Right ventricle myocardium inferior (tissue), 1 donor: Measurements from ENCODE around the gene SORL1. TPM values are rescaled to one million over a fixed set of nuclear protein-coding genes. Genes with fewer than 3 reads are reported as not detected.

Experiments
- ATAC-seq: fragments of 200-7000 bp; cut with Tn5 transposase; one replicate; pipeline ENCODE4 v1.9.1; 2020; ENCODE audit warnings: mild to moderate bottlenecking, moderate library complexity
- DNase-seq: peaks from one replicate; pipeline ENCODE4 v3.0.0; 2021; ENCODE audit errors: missing footprints
- intact Hi-C: fragments of 100-400 bp; cut with DNase I; formaldehyde crosslinking; loops from one replicate; pipeline ENCODE4 v1.11.0; 2022
- total RNA-seq: library from RNA; stranded (reverse); fragmentation: NEBNext Ultra II Directional; extraction: Animal tissue kit (Norgen Biotek cat#: 25700); gene quantifications from one replicate; pipeline ENCODE4 v1.2.1, GENCODE V29; 2021
- donor health status: DM: no; HTN: yes; CAD: no; lungs with severe emphysema.

SORL1 gene
- total RNA-seq, 1 donor from 2014 or later = 6.1 TPM

- DNase-seq = no peak
- intact Hi-C loops = no loop called here
- no peak for ATAC-seq
These were observed 136.6 kb downstream of the SORL1 start for GRCh38 chr11:121588747-121589146.

GRCh38 chr11:121589946-121590537 is 137.9 kb downstream of the SORL1 start:
- intact Hi-C loops = loop anchor here (2.0 kb wide), 1 partner anchor 341 kb away; no protein-coding TSS in a partner anchor
- ATAC-seq (no peak), DNase-seq (no peak)

GRCh38 chr11:121590772-121591404 is 138.8 kb downstream of the SORL1 start:
- no peak for DNase-seq
- intact Hi-C loops = loop anchor here (1.0 to 2.0 kb wide), 2 partner anchors 270 to 342 kb away; no protein-coding TSS in a partner anchor
- ATAC-seq = no peak

GRCh38 chr11:121591405-121592033 is 139.4 kb downstream of the SORL1 start:
- intact Hi-C loops = loop anchor here (1.0 to 2.0 kb wide), 2 partner anchors 270 to 343 kb away; no protein-coding TSS in a partner anchor
- ATAC-seq = peak; percentile 58
- no peak for DNase-seq

- intact Hi-C loops = no loop called here
- ATAC-seq = no peak
These were observed 140.6 kb downstream of the SORL1 start for GRCh38 chr11:121592708-121593107.

GRCh38 chr11:121595717-121596161 is 143.6 kb downstream of the SORL1 start:
- intact Hi-C loops = no loop called here
- DNase-seq (no peak), ATAC-seq (peak; percentile 74)

More at GRCh38 chr11:121592708-121593107, 140.6 kb downstream of the SORL1 start:
- no peak for DNase-seq

GRCh38 chr11:121596195-121597155 is 144.4 kb downstream of the SORL1 start:
- peak; percentile 14 for ATAC-seq
- intact Hi-C loops = no loop called here
- DNase-seq = no peak

GRCh38 chr11:121603316-121603715 is 151.2 kb downstream of the SORL1 start:
- ATAC-seq (no peak), DNase-seq (no peak)
- intact Hi-C loops = no loop called here

GRCh38 chr11:121604152-121604551 is 152.0 kb downstream of the SORL1 start:
- no peak for ATAC-seq
- intact Hi-C loops = no loop called here
- DNase-seq = no peak

GRCh38 chr11:121606354-121606753 is 154.2 kb downstream of the SORL1 start:
- intact Hi-C loops = no loop called here
- no peak for ATAC-seq
- no peak for DNase-seq

GRCh38 chr11:121607341-121607740 is 155.2 kb downstream of the SORL1 start:
- intact Hi-C loops = no loop called here
- ATAC-seq (no peak), DNase-seq (no peak)

- ATAC-seq (peak; percentile 31), DNase-seq (no peak)
- intact Hi-C loops = no loop called here
These were observed 156.5 kb downstream of the SORL1 start for GRCh38 chr11:121608545-121609098.

- ATAC-seq (no peak), DNase-seq (no peak)
- intact Hi-C loops = no loop called here
These were observed 158.6 kb downstream of the SORL1 start for GRCh38 chr11:121610706-121611105.

GRCh38 chr11:121611242-121611641 is 159.1 kb downstream of the SORL1 start:
- no peak for DNase-seq
- no peak for ATAC-seq
- intact Hi-C loops = no loop called here

- no peak for DNase-seq
- ATAC-seq = no peak
These were observed 161.6 kb downstream of the SORL1 start for GRCh38 chr11:121613724-121614123.

GRCh38 chr11:121614636-121615240 is 162.6 kb downstream of the SORL1 start:
- intact Hi-C loops = no loop called here
- DNase-seq = no peak
- ATAC-seq = no peak

More at GRCh38 chr11:121613724-121614123, 161.6 kb downstream of the SORL1 start:
- intact Hi-C loops = no loop called here

GRCh38 chr11:121615501-121615900 is 163.4 kb downstream of the SORL1 start:
- intact Hi-C loops = no loop called here
- ATAC-seq = no peak

GRCh38 chr11:121618516-121618915 is 166.4 kb downstream of the SORL1 start:
- intact Hi-C loops = no loop called here
- ATAC-seq (no peak), DNase-seq (no peak)

More at GRCh38 chr11:121615501-121615900, 163.4 kb downstream of the SORL1 start:
- DNase-seq = no peak
